ENCODE measurements around the gene SARNP. TPM values are rescaled to one million over a fixed set of nuclear protein-coding genes. Genes with fewer than 3 reads are reported as not detected.

Gene SARNP
- total RNA-seq, 4 donors from 2014 or later: 38.0 to 50.7 (median 45.0) TPM

GRCh38 chr12:55715833-55716581 lies 101.5 kb downstream of the SARNP start, which contains the start of gene BLOC1S1:
TSS of gene BLOC1S1 (plus strand) at chr12:55716046. CDS start at chr12:55716052, 6 bp downstream.
- H3K9me3 ChIP-seq: no peaks in the 10 kb centered on the region
- peak; percentile 96 for DNase-seq
- peak within 1 kb of the TSS; percentile 69 to 93 (median 80) for H3K4me3 ChIP-seq
- no peaks in the 10 kb centered on the region for H3K27me3 ChIP-seq
- peaks cover 38 to 56% (median 46%) of the 10 kb centered on the region in 4 donors for H3K4me1 ChIP-seq
- in situ Hi-C loops (cut with MboI; ENCODE audit: low pct_ligation_motif_present in 1 of 4, low pct_unique_long_range_greater_than_20kb in 1 of 4, low sequenced_read_pairs in 3 of 4) (no loop called here), intact Hi-C loops (cut with DNase I; ENCODE audit: low total_unique reads) (no loop called here)
- peak within 1 kb of the TSS; percentile 97 to 99 (median 99) for H3K27ac ChIP-seq
- peak; percentile 67 for TF ChIP-seq EP300 (IDR thresholded peaks at IDR 0.05; ENCODE audit: low read depth)
- TF ChIP-seq POLR2AphosphoS5 (IDR thresholded peaks at IDR 0.05): peak; percentile 84 to 91 (median 89)
- peak; percentile 70 for TF ChIP-seq POLR2A (IDR thresholded peaks at IDR 0.05)
- TF ChIP-seq CTCF (IDR thresholded peaks at IDR 0.05): peak in 1 of 5 experiments; percentile 30
- no peaks in the 10 kb centered on the region for H3K36me3 ChIP-seq
- WGBS, 2 donors (ENCODE audit: low coverage in 1 of 2): 1% methylated on average over 35 of the region's 42 CpGs; no CpG with 5 or more reads in 1 of the 2 donors

- H3K4me3 ChIP-seq: peak overlapping the region in 3 of 4 donors; percentile 69 to 93 (median 72)
- DNase-seq: no peak
- in situ Hi-C loops (cut with MboI; ENCODE audit: low pct_ligation_motif_present in 1 of 4, low pct_unique_long_range_greater_than_20kb in 1 of 4, low sequenced_read_pairs in 3 of 4) (no loop called here), intact Hi-C loops (cut with DNase I; ENCODE audit: low total_unique reads) (no loop called here)
- no peaks in the 10 kb centered on the region for H3K36me3 ChIP-seq
- TF ChIP-seq EP300 (IDR thresholded peaks at IDR 0.05; ENCODE audit: low read depth) (peak; percentile 25), CTCF (IDR thresholded peaks at IDR 0.05) (no peak), POLR2AphosphoS5 (IDR thresholded peaks at IDR 0.05) (no peak)
- peak overlapping the region; percentile 97 to 99 (median 99) for H3K27ac ChIP-seq
- 57 to 58% methylated on average over 3 to 7 of the region's 7 CpGs for WGBS, 2 donors (ENCODE audit: low coverage in 1 of 2)
- peaks cover 34 to 49% (median 40%) of the 10 kb centered on the region in 4 donors for H3K4me1 ChIP-seq
- H3K9me3 ChIP-seq: no peaks in the 10 kb centered on the region
- H3K27me3 ChIP-seq: no peaks in the 10 kb centered on the region
Observed at GRCh38 chr12:55715169-55715764, 102.3 kb downstream of the SARNP start.

GRCh38 chr12:55713721-55714120 lies 103.8 kb downstream of the SARNP start:
- in situ Hi-C loops (cut with MboI; ENCODE audit: low pct_ligation_motif_present in 1 of 4, low pct_unique_long_range_greater_than_20kb in 1 of 4, low sequenced_read_pairs in 3 of 4): no loop called here
- H3K9me3 ChIP-seq: no peaks in the 10 kb centered on the region
- peak overlapping the region; percentile 39 to 88 (median 71) for H3K27ac ChIP-seq
- no peak for DNase-seq
- no peak overlapping the region for H3K4me3 ChIP-seq
- H3K27me3 ChIP-seq: peaks cover 11% of the 10 kb centered on the region
- H3K36me3 ChIP-seq: no peaks in the 10 kb centered on the region
- WGBS, 2 donors (ENCODE audit: low coverage in 1 of 2): 56 to 72% methylated on average over 1 to 2 of the region's 2 CpGs
- H3K4me1 ChIP-seq: peaks cover 23 to 43% (median 30%) of the 10 kb centered on the region in 4 donors
- TF ChIP-seq POLR2AphosphoS5 (IDR thresholded peaks at IDR 0.05) (no peak), CTCF (IDR thresholded peaks at IDR 0.05) (no peak), EP300 (IDR thresholded peaks at IDR 0.05; ENCODE audit: low read depth) (no peak), POLR2A (IDR thresholded peaks at IDR 0.05) (no peak)
- intact Hi-C loops (cut with DNase I; ENCODE audit: low total_unique reads): no loop called here

GRCh38 chr12:55712700-55713415 lies 104.7 kb downstream of the SARNP start:
- H3K27me3 ChIP-seq: peaks cover 19% of the 10 kb centered on the region
- peaks cover 21 to 43% (median 30%) of the 10 kb centered on the region in 4 donors for H3K4me1 ChIP-seq
- H3K9me3 ChIP-seq: no peaks in the 10 kb centered on the region
- in situ Hi-C loops (cut with MboI; ENCODE audit: low pct_ligation_motif_present in 1 of 4, low pct_unique_long_range_greater_than_20kb in 1 of 4, low sequenced_read_pairs in 3 of 4) (no loop called here), intact Hi-C loops (cut with DNase I; ENCODE audit: low total_unique reads) (no loop called here)
- no peak for DNase-seq
- 25 to 50% methylated on average over 1 of the region's 1 CpG for whole genome bisulfite sequencing, 2 donors (ENCODE audit: low coverage in 1 of 2)
- TF ChIP-seq CTCF (IDR thresholded peaks at IDR 0.05): no peak
- TF ChIP-seq POLR2AphosphoS5 (IDR thresholded peaks at IDR 0.05): no peak
- TF ChIP-seq POLR2A (IDR thresholded peaks at IDR 0.05): no peak
- TF ChIP-seq EP300 (IDR thresholded peaks at IDR 0.05; ENCODE audit: low read depth): no peak
- peak overlapping the region; percentile 39 to 88 (median 71) for H3K27ac ChIP-seq
- H3K36me3 ChIP-seq: no peaks in the 10 kb centered on the region
- no peak overlapping the region for H3K4me3 ChIP-seq

Measured in transverse colon (tissue), 4 donors.